AG04450 (cell line): ENCODE results near the gene NDUFS7. TPM values are rescaled to one million over a fixed set of nuclear protein-coding genes. Genes with fewer than 3 reads are reported as not detected.

Experiments used
- CTCF ChIA-PET: fragments of 300-600, 350-600 bp; formaldehyde crosslinking; extraction: SDS; loops from one replicate; lab custom pipeline; 2022; ENCODE audit warnings: antibody characterized with exemption, inconsistent platforms; lab: Charles Lee
- POLR2A ChIA-PET: fragments of 350-600 bp; formaldehyde crosslinking; extraction: SDS; loops from one replicate; lab custom pipeline; 2021; ENCODE audit warnings: antibody characterized with exemption, inconsistent platforms; lab: Yijun Ruan, JAX
- DNase-seq: peaks from one replicate; pipeline ENCODE4 v3.0.0-alpha.2; 2011; ENCODE audit warnings: low read depth, low spot score
- H3K27ac ChIP-seq: one replicate; pipeline ENCODE4 v1.5.1; 2012; ENCODE audit warnings: low read depth, low read length, control low read depth
- H3K27me3 ChIP-seq: one replicate; pipeline ENCODE4 v1.6.0; 2012; ENCODE audit warnings: low read length; ENCODE audit not compliant: control insufficient read depth, insufficient read depth
- H3K4me3 ChIP-seq: 2 replicates; pipeline ENCODE4 v1.5.1; 2011; ENCODE audit warnings: mild to moderate bottlenecking, low read depth, low read length, control low read depth
- H3K9me3 ChIP-seq: 2 replicates; pipeline ENCODE4 v1.5.1; 2012; ENCODE audit warnings: low read length; ENCODE audit not compliant: control insufficient read depth, insufficient read depth
- polyA plus RNA-seq: library from polyadenylated mRNA; depleted of rRNA; stranded (reverse); fragments of >200 nt; gene quantifications from 2 replicates; pipeline ENCODE4 v1.2.3, GENCODE V29; 2011
- TF ChIP-seq, protein P1 (sequence below): IDR thresholded peaks from 2 replicates; pipeline ENCODE4 v1.5.1; 2011; ENCODE audit warnings: low read depth, low read length, control low read depth, inconsistent platforms

NDUFS7 gene
- polyA plus RNA-seq, 1 experiment: 26.1 TPM

DNA sequence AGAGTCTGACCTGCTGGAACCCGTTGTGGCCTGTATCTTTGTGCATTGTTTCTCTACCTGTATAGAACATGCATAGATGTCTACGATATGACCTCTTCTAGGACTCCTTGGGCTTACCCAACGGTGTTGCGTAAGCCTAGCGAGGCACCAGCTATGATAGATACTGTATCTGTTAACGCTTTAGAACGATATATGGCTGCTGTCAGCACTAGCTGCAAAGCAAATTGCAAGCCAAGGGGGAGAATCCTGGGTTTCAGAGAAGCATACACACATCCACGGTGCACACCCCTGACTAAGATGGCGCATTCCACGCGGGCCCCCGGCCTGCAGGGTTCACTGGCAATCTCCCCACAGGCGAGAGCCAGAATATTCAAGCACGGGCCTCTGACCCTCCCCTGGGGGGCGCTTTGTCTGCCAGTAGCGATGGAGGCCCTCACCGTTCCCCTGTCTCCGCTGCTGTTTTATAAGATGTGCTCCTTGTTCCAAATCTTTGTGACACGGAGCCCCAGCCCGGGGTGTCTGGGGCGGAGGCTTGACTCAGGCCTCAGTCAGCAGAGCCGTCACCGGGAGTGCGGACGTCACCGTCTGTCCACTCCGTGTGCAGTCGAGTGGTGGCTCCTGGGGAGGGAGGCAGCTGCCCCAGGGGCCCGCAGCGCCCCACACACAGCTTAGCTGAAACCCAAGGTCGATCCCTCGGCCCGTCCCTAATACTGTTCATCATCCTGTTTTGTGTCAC, 41.6 kb downstream of the NDUFS7 start:
- Histone ChIP-seq H3K9me3 (no peaks in the 10 kb centered on the region; the same call in 1 of the 2 replicates), H3K4me3 (no peak overlapping the region), H3K27ac (no peak overlapping the region), H3K27me3 (no peaks in the 10 kb centered on the region)
- ChIA-PET POLR2A (no interaction called here), CTCF (no interaction called here)
- TF ChIP-seq, protein P1, sequence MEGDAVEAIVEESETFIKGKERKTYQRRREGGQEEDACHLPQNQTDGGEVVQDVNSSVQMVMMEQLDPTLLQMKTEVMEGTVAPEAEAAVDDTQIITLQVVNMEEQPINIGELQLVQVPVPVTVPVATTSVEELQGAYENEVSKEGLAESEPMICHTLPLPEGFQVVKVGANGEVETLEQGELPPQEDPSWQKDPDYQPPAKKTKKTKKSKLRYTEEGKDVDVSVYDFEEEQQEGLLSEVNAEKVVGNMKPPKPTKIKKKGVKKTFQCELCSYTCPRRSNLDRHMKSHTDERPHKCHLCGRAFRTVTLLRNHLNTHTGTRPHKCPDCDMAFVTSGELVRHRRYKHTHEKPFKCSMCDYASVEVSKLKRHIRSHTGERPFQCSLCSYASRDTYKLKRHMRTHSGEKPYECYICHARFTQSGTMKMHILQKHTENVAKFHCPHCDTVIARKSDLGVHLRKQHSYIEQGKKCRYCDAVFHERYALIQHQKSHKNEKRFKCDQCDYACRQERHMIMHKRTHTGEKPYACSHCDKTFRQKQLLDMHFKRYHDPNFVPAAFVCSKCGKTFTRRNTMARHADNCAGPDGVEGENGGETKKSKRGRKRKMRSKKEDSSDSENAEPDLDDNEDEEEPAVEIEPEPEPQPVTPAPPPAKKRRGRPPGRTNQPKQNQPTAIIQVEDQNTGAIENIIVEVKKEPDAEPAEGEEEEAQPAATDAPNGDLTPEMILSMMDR: no peak
- no peak for DNase-seq

DNA sequence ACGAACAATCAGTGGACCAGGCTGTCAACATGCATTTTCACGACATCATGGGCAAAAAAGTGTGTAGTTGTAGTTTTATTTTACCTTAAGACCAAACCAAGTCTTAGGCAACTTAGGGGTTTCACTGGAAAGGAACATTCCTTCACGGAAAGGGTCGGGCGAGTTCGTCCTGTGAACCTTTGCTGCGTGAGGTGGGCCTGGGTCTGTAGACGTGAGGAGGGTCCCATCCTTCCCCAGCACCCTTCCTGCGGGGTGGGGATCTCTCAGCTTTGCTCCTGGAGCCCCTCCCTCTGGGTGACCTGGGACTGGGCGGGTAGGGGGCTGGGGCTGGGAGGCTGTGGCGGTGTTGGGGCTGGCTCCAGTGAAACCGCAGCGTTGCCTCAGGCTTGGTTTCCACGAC, 42.2 kb downstream of the NDUFS7 start:
- TF ChIP-seq, protein P1: no peak
- ChIA-PET POLR2A (no interaction called here), CTCF (no interaction called here)
- no peak overlapping the region for H3K27ac ChIP-seq
- no peaks in the 10 kb centered on the region; the same call in 1 of the 2 replicates for H3K9me3 ChIP-seq
- no peak for DNase-seq
- H3K27me3 ChIP-seq: no peaks in the 10 kb centered on the region
- H3K4me3 ChIP-seq: no peak overlapping the region

- Histone ChIP-seq H3K9me3 (no peaks in the 10 kb centered on the region; the same call in 1 of the 2 replicates), H3K27ac (no peak overlapping the region), H3K4me3 (no peak overlapping the region), H3K27me3 (no peaks in the 10 kb centered on the region)
- DNase-seq: no peak
- POLR2A ChIA-PET: no interaction called here
- TF ChIP-seq, protein P1: no peak
- CTCF ChIA-PET: no interaction called here
These were observed 43.0 kb downstream of the NDUFS7 start for GRCh38 chr19:1426736-1427135.

- Histone ChIP-seq H3K27me3 (no peaks in the 10 kb centered on the region), H3K4me3 (no peak overlapping the region), H3K27ac (no peak overlapping the region), H3K9me3 (no peaks in the 10 kb centered on the region; the same call in 1 of the 2 replicates)
- TF ChIP-seq, protein P1: no peak
- no peak for DNase-seq
- ChIA-PET POLR2A (no interaction called here), CTCF (interaction anchor here (0.9 kb wide), 1 partner anchor 17 kb away, joined by 3 read pairs; no protein-coding TSS in a partner anchor)
These were observed 43.7 kb downstream of the NDUFS7 start for GRCh38 chr19:1427221-1427920.
